Measurements from ENCODE around the gene BCR. TPM values are rescaled to one million over a fixed set of nuclear protein-coding genes. Genes with fewer than 3 reads are reported as not detected.
"Not testable (repeated sequence)": the region's sequence is repeated elsewhere in the genome, so short reads cannot be mapped to it uniquely, and the experiment has no call there.

The BCR gene
- polyA plus RNA-seq, 1 donor (not counting 4 experiments of a cell fraction or from before 2014, with no cell fraction given), result 25.8 TPM

DNA sequence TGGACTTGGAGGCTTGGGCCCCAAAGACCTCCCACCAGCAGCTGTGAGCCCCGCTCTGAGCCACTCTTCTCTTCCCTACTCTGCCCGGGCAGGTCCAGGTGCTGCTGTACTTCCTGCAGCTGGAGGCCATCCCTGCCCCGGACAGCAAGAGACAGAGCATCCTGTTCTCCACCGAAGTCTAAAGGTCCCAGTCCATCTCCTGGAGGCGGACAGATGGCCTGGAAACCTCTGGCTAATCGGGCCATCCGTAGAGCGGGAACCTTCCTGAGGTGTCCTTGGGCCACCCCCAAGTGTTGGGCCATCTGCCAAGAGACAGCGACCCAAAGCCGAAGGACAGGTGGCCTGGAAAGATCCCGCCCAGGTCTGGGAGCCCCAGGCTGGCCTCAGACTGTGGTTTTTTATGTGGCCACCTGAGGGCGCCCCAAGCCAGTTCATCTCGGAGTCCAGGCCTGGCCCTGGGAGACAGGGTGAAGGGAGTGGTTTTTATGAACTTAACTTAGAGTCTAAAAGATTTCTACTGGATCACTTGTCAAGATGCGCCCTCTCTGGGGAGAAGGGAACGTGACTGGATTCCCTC lies 135.1 kb downstream of the BCR start:
- dilution Hi-C loops (cut with MboI; ENCODE audit: extremely low pct_ligation_motif_present, low sequenced_read_pairs), result no loop called here
- H4K20me1 ChIP-seq (ENCODE audit: control insufficient read depth, extremely low read depth, insufficient read depth, low read length), result no peaks in the 10 kb centered on the region
- H3K9me1 ChIP-seq (ENCODE audit: control insufficient read depth, extremely low read depth, insufficient read depth, low read length), result no peaks in the 10 kb centered on the region
- H2AFZ ChIP-seq (ENCODE audit: control insufficient read depth, low read length), result no peak overlapping the region
- peaks cover 3 to 7% of the 10 kb centered on the region in 2 experiments for H3K36me3 ChIP-seq (ENCODE audit: control insufficient read depth in 2 of 2, extremely low read depth in 1 of 2, insufficient read depth in 2 of 2, low read length in 2 of 2)
- no peak overlapping the region for H3K27ac ChIP-seq (ENCODE audit: control insufficient read depth, insufficient read depth, low read length)
- H3K4me2 ChIP-seq (ENCODE audit: control insufficient read depth, extremely low read depth, insufficient read depth, low read depth, low read length), result no peak overlapping the region
- H3K9me3 ChIP-seq (ENCODE audit: control insufficient read depth, low read depth, low read length), result no peaks in the 10 kb centered on the region
- no peak overlapping the region for H3K9ac ChIP-seq (ENCODE audit: control insufficient read depth, extremely low read depth, insufficient read depth, low read length)
- FAIRE-seq (no peak), DNase-seq (ENCODE audit: low read depth, low spot score) (peak; percentile 7)
- H3K4me1 ChIP-seq (ENCODE audit: control insufficient read depth, extremely low read depth, insufficient read depth, low read length), result peaks cover 3% of the 10 kb centered on the region
- no peaks in the 10 kb centered on the region for H3K27me3 ChIP-seq (ENCODE audit: control insufficient read depth, extremely low read depth, insufficient read depth, low read length)
- TF ChIP-seq, protein P1, sequence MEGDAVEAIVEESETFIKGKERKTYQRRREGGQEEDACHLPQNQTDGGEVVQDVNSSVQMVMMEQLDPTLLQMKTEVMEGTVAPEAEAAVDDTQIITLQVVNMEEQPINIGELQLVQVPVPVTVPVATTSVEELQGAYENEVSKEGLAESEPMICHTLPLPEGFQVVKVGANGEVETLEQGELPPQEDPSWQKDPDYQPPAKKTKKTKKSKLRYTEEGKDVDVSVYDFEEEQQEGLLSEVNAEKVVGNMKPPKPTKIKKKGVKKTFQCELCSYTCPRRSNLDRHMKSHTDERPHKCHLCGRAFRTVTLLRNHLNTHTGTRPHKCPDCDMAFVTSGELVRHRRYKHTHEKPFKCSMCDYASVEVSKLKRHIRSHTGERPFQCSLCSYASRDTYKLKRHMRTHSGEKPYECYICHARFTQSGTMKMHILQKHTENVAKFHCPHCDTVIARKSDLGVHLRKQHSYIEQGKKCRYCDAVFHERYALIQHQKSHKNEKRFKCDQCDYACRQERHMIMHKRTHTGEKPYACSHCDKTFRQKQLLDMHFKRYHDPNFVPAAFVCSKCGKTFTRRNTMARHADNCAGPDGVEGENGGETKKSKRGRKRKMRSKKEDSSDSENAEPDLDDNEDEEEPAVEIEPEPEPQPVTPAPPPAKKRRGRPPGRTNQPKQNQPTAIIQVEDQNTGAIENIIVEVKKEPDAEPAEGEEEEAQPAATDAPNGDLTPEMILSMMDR (optimal IDR thresholded peaks at IDR 0.05 in 1 of 3, IDR thresholded peaks at IDR 0.05 in 1 of 3, conservative IDR thresholded peaks at IDR 0.05 in 1 of 3; ENCODE audit: extremely low read depth in 1 of 3, insufficient read depth in 2 of 3, low read length in 3 of 3), result peak; percentile 53 to 64 (median 54)
- no peak for TF ChIP-seq EZH2 (IDR thresholded peaks at IDR 0.05; ENCODE audit: low read length)
- H3K79me2 ChIP-seq (ENCODE audit: control insufficient read depth, insufficient read depth, low read length), result no peaks in the 10 kb centered on the region
- H3K4me3 ChIP-seq (ENCODE audit: control insufficient read depth in 2 of 3, extremely low read depth in 1 of 3, insufficient read depth in 2 of 3, low read depth in 1 of 3, low read length in 3 of 3), result no peak overlapping the region

- DNase-seq (ENCODE audit: low read depth, low spot score); H3K27ac ChIP-seq (ENCODE audit: control insufficient read depth, insufficient read depth, low read length); H3K4me2 ChIP-seq (ENCODE audit: control insufficient read depth, extremely low read depth, insufficient read depth, low read depth, low read length); H3K9ac ChIP-seq (ENCODE audit: control insufficient read depth, extremely low read depth, insufficient read depth, low read length); FAIRE-seq; H3K36me3 ChIP-seq (ENCODE audit: control insufficient read depth in 2 of 2, extremely low read depth in 1 of 2, insufficient read depth in 2 of 2, low read length in 2 of 2); H3K79me2 ChIP-seq (ENCODE audit: control insufficient read depth, insufficient read depth, low read length); H4K20me1 ChIP-seq (ENCODE audit: control insufficient read depth, extremely low read depth, insufficient read depth, low read length); H3K27me3 ChIP-seq (ENCODE audit: control insufficient read depth, extremely low read depth, insufficient read depth, low read length); dilution Hi-C loops (cut with MboI; ENCODE audit: extremely low pct_ligation_motif_present, low sequenced_read_pairs); H3K9me3 ChIP-seq (ENCODE audit: control insufficient read depth, low read depth, low read length); H3K9me1 ChIP-seq (ENCODE audit: control insufficient read depth, extremely low read depth, insufficient read depth, low read length); H3K4me3 ChIP-seq (ENCODE audit: control insufficient read depth in 2 of 3, extremely low read depth in 1 of 3, insufficient read depth in 2 of 3, low read depth in 1 of 3, low read length in 3 of 3); H3K4me1 ChIP-seq (ENCODE audit: control insufficient read depth, extremely low read depth, insufficient read depth, low read length); H2AFZ ChIP-seq (ENCODE audit: control insufficient read depth, low read length): not testable (repeated sequence)
Measured at GRCh38 chr22:23316596-23316995, 136.3 kb downstream of the BCR start.

- H3K79me2 ChIP-seq (ENCODE audit: control insufficient read depth, insufficient read depth, low read length); H3K27ac ChIP-seq (ENCODE audit: control insufficient read depth, insufficient read depth, low read length); H2AFZ ChIP-seq (ENCODE audit: control insufficient read depth, low read length); H4K20me1 ChIP-seq (ENCODE audit: control insufficient read depth, extremely low read depth, insufficient read depth, low read length); H3K27me3 ChIP-seq (ENCODE audit: control insufficient read depth, extremely low read depth, insufficient read depth, low read length); H3K9ac ChIP-seq (ENCODE audit: control insufficient read depth, extremely low read depth, insufficient read depth, low read length); FAIRE-seq; H3K4me1 ChIP-seq (ENCODE audit: control insufficient read depth, extremely low read depth, insufficient read depth, low read length); H3K4me2 ChIP-seq (ENCODE audit: control insufficient read depth, extremely low read depth, insufficient read depth, low read depth, low read length); H3K36me3 ChIP-seq (ENCODE audit: control insufficient read depth in 2 of 2, extremely low read depth in 1 of 2, insufficient read depth in 2 of 2, low read length in 2 of 2); dilution Hi-C loops (cut with MboI; ENCODE audit: extremely low pct_ligation_motif_present, low sequenced_read_pairs); H3K4me3 ChIP-seq (ENCODE audit: control insufficient read depth in 2 of 3, extremely low read depth in 1 of 3, insufficient read depth in 2 of 3, low read depth in 1 of 3, low read length in 3 of 3); H3K9me3 ChIP-seq (ENCODE audit: control insufficient read depth, low read depth, low read length); H3K9me1 ChIP-seq (ENCODE audit: control insufficient read depth, extremely low read depth, insufficient read depth, low read length); DNase-seq (ENCODE audit: low read depth, low spot score): not testable (repeated sequence)
Measured at GRCh38 chr22:23318316-23318715, 138.0 kb downstream of the BCR start.

DNA sequence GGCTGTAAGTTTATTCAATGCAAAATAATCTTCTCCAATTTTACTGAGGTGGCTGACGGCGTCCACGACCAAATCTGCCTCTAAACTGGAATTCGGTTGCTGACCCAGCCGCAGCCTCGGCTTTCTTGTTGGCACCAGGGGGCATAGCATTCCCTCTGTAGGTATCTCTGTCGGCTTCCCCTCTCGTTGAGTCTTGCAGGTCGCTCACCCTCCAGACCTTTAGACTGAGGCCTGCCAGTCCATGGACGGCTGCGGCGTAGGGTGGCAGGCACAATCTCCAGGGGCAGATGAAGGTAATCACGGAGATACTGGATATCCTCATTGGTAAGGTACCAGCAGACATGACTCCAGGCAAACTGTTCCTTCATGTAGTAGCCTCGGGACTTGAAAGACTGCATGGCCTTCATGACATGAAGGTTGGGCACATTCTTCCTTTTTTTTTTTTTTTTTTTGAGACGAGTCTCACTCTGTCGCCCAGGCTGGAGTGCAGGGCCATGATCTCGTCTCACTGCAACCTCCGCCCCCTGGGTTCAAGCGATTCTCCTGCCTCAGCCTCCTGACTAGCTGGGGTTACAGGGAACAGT lies 142.3 kb downstream of the BCR start:
- H3K4me2 ChIP-seq (ENCODE audit: control insufficient read depth, extremely low read depth, insufficient read depth, low read depth, low read length); H2AFZ ChIP-seq (ENCODE audit: control insufficient read depth, low read length); dilution Hi-C loops (cut with MboI; ENCODE audit: extremely low pct_ligation_motif_present, low sequenced_read_pairs); H3K4me1 ChIP-seq (ENCODE audit: control insufficient read depth, extremely low read depth, insufficient read depth, low read length); H3K9me3 ChIP-seq (ENCODE audit: control insufficient read depth, low read depth, low read length); H3K79me2 ChIP-seq (ENCODE audit: control insufficient read depth, insufficient read depth, low read length); H4K20me1 ChIP-seq (ENCODE audit: control insufficient read depth, extremely low read depth, insufficient read depth, low read length); FAIRE-seq; H3K9ac ChIP-seq (ENCODE audit: control insufficient read depth, extremely low read depth, insufficient read depth, low read length); H3K4me3 ChIP-seq (ENCODE audit: control insufficient read depth in 2 of 3, extremely low read depth in 1 of 3, insufficient read depth in 2 of 3, low read depth in 1 of 3, low read length in 3 of 3); H3K27me3 ChIP-seq (ENCODE audit: control insufficient read depth, extremely low read depth, insufficient read depth, low read length); H3K9me1 ChIP-seq (ENCODE audit: control insufficient read depth, extremely low read depth, insufficient read depth, low read length); H3K36me3 ChIP-seq (ENCODE audit: control insufficient read depth in 2 of 2, extremely low read depth in 1 of 2, insufficient read depth in 2 of 2, low read length in 2 of 2); DNase-seq (ENCODE audit: low read depth, low spot score); H3K27ac ChIP-seq (ENCODE audit: control insufficient read depth, insufficient read depth, low read length): not testable (repeated sequence)
